Esophagus squamous epithelium (tissue), 4 donors: ENCODE data around the gene CDK11B.
"Not testable (repeated sequence)": the region's sequence is repeated elsewhere in the genome, so short reads cannot be mapped to it uniquely, and the experiment has no call there.

ENCODE experiments used
- CTCF ChIP-seq, 6 experiments: fragments of 450-650 bp in 4 of 6; fragments of 200-600 bp in 2 of 6; sonication (generic) in 2 of 6; IDR thresholded peaks; one replicate each; pipeline ENCODE4 v1.5.1; 2016 to 2019; ENCODE audit warnings: antibody characterized with exemption in 6 of 6, mild to moderate bottlenecking in 4 of 6, moderate library complexity in 4 of 6
- POLR2A ChIP-seq, 4 donors: fragments of 450-650 bp; IDR thresholded peaks; one replicate each; pipeline ENCODE4 v1.6.1; 2017; ENCODE audit warnings: antibody characterized with exemption in 4 of 4, mild to moderate bottlenecking in 4 of 4, moderate library complexity in 3 of 4

- TF ChIP-seq CTCF, POLR2A (IDR thresholded peaks at IDR 0.05): not testable (repeated sequence)
Measured at GRCh38 chr1:1702506-1702905, 43.7 kb upstream of the CDK11B start.
